HCT116 (cell line): ENCODE data around the gene ARHGAP45. TPM values are rescaled to one million over a fixed set of nuclear protein-coding genes. Genes with fewer than 3 reads are reported as not detected.

Experiments used
- ATAC-seq: fragments of 200-7000 bp; cut with Tn5 transposase; 2 replicates; pipeline ENCODE4 v1.9.1; 2020; ENCODE audit warnings: mild to moderate bottlenecking, moderate library complexity
- BruUV-seq: library from RNA; stranded (reverse); fragments of 400-500 nt; replicated peaks from 2 replicates; lab custom pipeline; 2021; lab: Mats Ljungman, UMichigan
- CTCF ChIA-PET: fragments of 300-600 bp; sonication (Branson Sonifier 250); formaldehyde crosslinking; loops from one replicate; lab custom pipeline; 2021; ENCODE audit warnings: antibody characterized with exemption; lab: Charles Lee
- POLR2A ChIA-PET: fragments of 300-600, 350-600 bp; sonication (Branson Sonifier 250); formaldehyde crosslinking; loops from one replicate; lab custom pipeline; 2021; ENCODE audit warnings: antibody characterized with exemption; lab: Charles Lee
- RAD21 ChIA-PET, 2 experiments: fragments of 300-600 bp; sonication (Branson Sonifier 250); formaldehyde crosslinking; loops; one replicate each; lab custom pipeline; 2023; ENCODE audit warnings: low total read pairs in 2 of 2; ENCODE audit not compliant: uncharacterized antibody in 2 of 2, unreplicated experiment in 2 of 2, low non-redundant PET in 1 of 2; lab: Charles Lee
- DNase-seq: peaks from one replicate; pipeline ENCODE4 v3.0.0-alpha.2; 2010; ENCODE audit warnings: low read depth, low spot score
- H2AFZ ChIP-seq: fragments of 200-600 bp; shearing (Covaris generic), sonication (generic); 2 replicates; pipeline ENCODE4 v1.6.1; 2017; ENCODE audit warnings: low read depth, mixed run types, mixed read lengths, antibody characterized with exemption, low read length; ENCODE audit not compliant: poor library complexity, severe bottlenecking
- H3K27ac ChIP-seq: 2 replicates; pipeline ENCODE4 v1.5.1; 2012; ENCODE audit warnings: low read depth, low read length
- H3K27me3 ChIP-seq: fragments of 200-600 bp; sonication (generic); 2 replicates; pipeline ENCODE4 v1.6.1; 2016; ENCODE audit warnings: mixed run types, low read length, mixed read lengths; ENCODE audit not compliant: insufficient read depth
- H3K36me3 ChIP-seq, 2 experiments: fragments of 200-500 bp in 1 of 2; fragments of 200-600 bp in 1 of 2; sonication (Bioruptor generic) in 1 of 2; sonication (generic) in 1 of 2; 2 replicates each; pipeline versions ENCODE4 v1.5.1 to v1.6.1; 2014 to 2016; ENCODE audit warnings: low read length in 2 of 2, inconsistent platforms in 1 of 2, mixed read lengths in 1 of 2, mixed run types in 1 of 2; ENCODE audit not compliant: insufficient read depth in 2 of 2, control insufficient read depth in 1 of 2
- H3K4me1 ChIP-seq, 2 experiments: fragments of 200-600 bp in 1 of 2; sonication (generic) in 1 of 2; 2 replicates each; pipeline versions ENCODE4 v1.5.1 to v1.6.1; 2012 to 2017; ENCODE audit warnings: low read length in 2 of 2, inconsistent platforms in 1 of 2, mild to moderate bottlenecking in 1 of 2, mixed read lengths in 1 of 2, mixed run types in 1 of 2, moderate library complexity in 1 of 2; ENCODE audit not compliant: insufficient read depth in 2 of 2, control insufficient read depth in 1 of 2
- H3K4me2 ChIP-seq: fragments of 200-600 bp; sonication (generic); 2 replicates; pipeline ENCODE4 v1.6.1; 2017; ENCODE audit warnings: mixed run types, low read length, mixed read lengths
- H3K4me3 ChIP-seq, 2 experiments: fragments of 200-600 bp in 1 of 2; sonication (generic) in 1 of 2; replicated peaks in 1 of 2; 2 replicates each; pipeline ENCODE4 v1.5.1; 2011 to 2016; ENCODE audit warnings: low read length in 2 of 2, control low read depth in 1 of 2, low read depth in 1 of 2, mild to moderate bottlenecking in 1 of 2, mixed read lengths in 1 of 2, mixed run types in 1 of 2
- H3K79me2 ChIP-seq: fragments of 200-600 bp; sonication (generic); 2 replicates; pipeline ENCODE4 v1.6.1; 2017; ENCODE audit warnings: mild to moderate bottlenecking, mixed run types, low read length, moderate library complexity, mixed read lengths; ENCODE audit not compliant: insufficient read depth
- H3K9ac ChIP-seq: fragments of 200-600 bp; sonication (generic); 2 replicates; pipeline ENCODE4 v1.6.1; 2016; ENCODE audit warnings: low read length, mixed read lengths
- H3K9me2 ChIP-seq: fragments of 200-600 bp; sonication (generic), shearing (Covaris generic); 2 replicates; pipeline ENCODE4 v1.6.1; 2017; ENCODE audit warnings: mixed run types, mild to moderate bottlenecking, moderate library complexity; ENCODE audit not compliant: insufficient read depth
- H3K9me3 ChIP-seq, 2 experiments: fragments of 200-500 bp in 1 of 2; fragments of 200-600 bp in 1 of 2; sonication (Bioruptor generic) in 1 of 2; sonication (generic) in 1 of 2; 2 replicates each; pipeline ENCODE4 v1.6.1; 2014 to 2017; ENCODE audit warnings: low read length in 2 of 2, mixed read lengths in 2 of 2, inconsistent platforms in 1 of 2, low read depth in 1 of 2, mild to moderate bottlenecking in 1 of 2, mixed run types in 1 of 2, moderate library complexity in 1 of 2; ENCODE audit not compliant: control insufficient read depth in 1 of 2, insufficient read depth in 1 of 2
- H4K20me1 ChIP-seq: fragments of 200-600 bp; sonication (generic), shearing (Covaris generic); 2 replicates; pipeline ENCODE4 v1.6.1; 2017; ENCODE audit warnings: mixed run types, mild to moderate bottlenecking, moderate library complexity; ENCODE audit not compliant: insufficient read depth
- ATF3 ChIP-seq: IDR thresholded peaks from 2 replicates; pipeline ENCODE4 v1.6.1; 2012
- CEBPB ChIP-seq: IDR thresholded peaks from 2 replicates; pipeline ENCODE4 v1.6.1; 2012; ENCODE audit warnings: low read depth
- CTCF ChIP-seq, 3 experiments: fragments of 200-600 bp in 1 of 3; sonication (generic) in 1 of 3; IDR thresholded peaks in 2 of 3; conservative IDR thresholded peaks in 1 of 3; 2 replicates each; pipeline ENCODE4 v1.5.1; 2012 to 2017; ENCODE audit warnings: low read depth in 2 of 3, low read length in 2 of 3, antibody characterized with exemption in 1 of 3, borderline replicate concordance in 1 of 3, control low read depth in 1 of 3, mild to moderate bottlenecking in 1 of 3, mixed read lengths in 1 of 3, mixed run types in 1 of 3, moderate library complexity in 1 of 3; ENCODE audit not compliant: insufficient read depth in 1 of 3
- EGR1 ChIP-seq: IDR thresholded peaks from 2 replicates; pipeline ENCODE4 v1.6.1; 2012; ENCODE audit warnings: low read depth
- EZH2 ChIP-seq: fragments of 200-600 bp; sonication (generic); IDR thresholded peaks from 2 replicates; pipeline ENCODE4 v1.6.1; 2017; ENCODE audit warnings: antibody characterized with exemption, mixed run types
- FOSL1 ChIP-seq: IDR thresholded peaks from 2 replicates; pipeline ENCODE4 v1.6.1; 2012; ENCODE audit warnings: low read depth
- MAX ChIP-seq: IDR thresholded peaks from 2 replicates; pipeline ENCODE4 v1.6.1; 2012
- POLR2AphosphoS5 ChIP-seq: IDR thresholded peaks from 2 replicates; pipeline ENCODE4 v1.6.1; 2011; ENCODE audit warnings: mild to moderate bottlenecking, low read depth, low read length, moderate library complexity
- RAD21 ChIP-seq: IDR thresholded peaks from 2 replicates; pipeline ENCODE4 v1.6.1; 2012; ENCODE audit warnings: low read depth, mild to moderate bottlenecking
- SIN3A ChIP-seq: IDR thresholded peaks from 2 replicates; pipeline ENCODE4 v1.6.1; 2012; ENCODE audit warnings: low read depth
- SRF ChIP-seq: IDR thresholded peaks from 2 replicates; pipeline ENCODE4 v1.6.1; 2012; ENCODE audit warnings: low read depth
- YY1 ChIP-seq: IDR thresholded peaks from 2 replicates; pipeline ENCODE4 v1.6.1; 2011; ENCODE audit warnings: low read length, low read depth, moderate library complexity, mild to moderate bottlenecking; ENCODE audit not compliant: insufficient replicate concordance; ENCODE audit errors: extremely low read depth
- ZBTB33 ChIP-seq: IDR thresholded peaks from 2 replicates; pipeline ENCODE4 v1.6.1; 2011; ENCODE audit warnings: mild to moderate bottlenecking, low read length, moderate library complexity; ENCODE audit not compliant: insufficient replicate concordance; ENCODE audit errors: extremely low read depth
- ZFX ChIP-seq: fragments of 450-650 bp; IDR thresholded peaks from 2 replicates; pipeline ENCODE4 v1.6.1; 2017
- ZNF274 ChIP-seq: fragments of 200-500 bp; sonication (Bioruptor generic); IDR thresholded peaks from 2 replicates; pipeline ENCODE4 v1.6.1; 2014; ENCODE audit warnings: mild to moderate bottlenecking, low read depth, low read length, inconsistent platforms
- intact Hi-C: fragments of 100-400 bp; cut with micrococcal nuclease; formaldehyde crosslinking; loops from 2 replicates; pipeline ENCODE4 v1.10.0; 2022
- total RNA-seq: library from RNA; stranded (reverse); gene quantifications from one replicate; pipeline ENCODE4 v1.2.1, GENCODE V29; 2021; ENCODE audit not compliant: unreplicated experiment

The ARHGAP45 gene
- total RNA-seq, 1 experiment from 2014 or later, result 30.4 TPM

GRCh38 chr19:1087813-1088415 is 20.9 kb downstream of the ARHGAP45 start:
- RAD21 ChIA-PET, result no interaction called here
- BruUV-seq, result TSS peak; percentile 25
- peak overlapping the region; percentile 10; the same call in 1 of the 2 replicates for H3K27ac ChIP-seq
- peaks cover 0 to 3% of the 10 kb centered on the region in 2 experiments; a peak in 2 of 4 replicates for H3K4me1 ChIP-seq
- intact Hi-C loops, result no loop called here
- POLR2A ChIA-PET, result no interaction called here
- H3K9me3 ChIP-seq, result no peaks in the 10 kb centered on the region
- H3K4me3 ChIP-seq, result no peak overlapping the region
- no peaks in the 10 kb centered on the region for H4K20me1 ChIP-seq
- no peaks in the 10 kb centered on the region for H3K9me2 ChIP-seq
- DNase-seq (no peak), ATAC-seq (0 out of 2 replicates have a peak, but pooled peaks have one; percentile 10)
- TF ChIP-seq POLR2AphosphoS5 (peak; percentile 34), EZH2 (no peak)
- H3K36me3 ChIP-seq, result peaks cover 18 to 39% of the 10 kb centered on the region in 2 experiments; a peak in 3 of 4 replicates
- CTCF ChIA-PET, result no interaction called here
- no peak overlapping the region for H2AFZ ChIP-seq
- H3K79me2 ChIP-seq, result peaks cover 24% of the 10 kb centered on the region
- no peak overlapping the region for H3K4me2 ChIP-seq
- no peak overlapping the region for H3K9ac ChIP-seq
- H3K27me3 ChIP-seq, result no peaks in the 10 kb centered on the region

GRCh38 chr19:1088416-1089010 is 21.5 kb downstream of the ARHGAP45 start:
- H3K4me2 ChIP-seq, result no peak overlapping the region
- no peak for ATAC-seq
- CTCF ChIA-PET, result no interaction called here
- H3K9me2 ChIP-seq, result no peaks in the 10 kb centered on the region
- no peak overlapping the region for H2AFZ ChIP-seq
- H3K27me3 ChIP-seq, result no peaks in the 10 kb centered on the region
- no peak overlapping the region for H3K4me3 ChIP-seq
- intact Hi-C loops, result no loop called here
- H3K9ac ChIP-seq, result no peak overlapping the region
- H3K79me2 ChIP-seq, result peaks cover 30% of the 10 kb centered on the region
- H3K27ac ChIP-seq, result peak overlapping the region; percentile 10; the same call in 1 of the 2 replicates
- POLR2A ChIA-PET, result interaction anchor here (1.1 kb wide), 1 partner anchor 24 kb away, joined by 3 read pairs; no protein-coding TSS in a partner anchor
- peaks cover 22 to 45% of the 10 kb centered on the region in 2 experiments; a peak in 3 of 4 replicates for H3K36me3 ChIP-seq
- no peaks in the 10 kb centered on the region for H4K20me1 ChIP-seq
- no TSS peak for BruUV-seq
- H3K4me1 ChIP-seq, result peaks cover under 1 to 2% of the 10 kb centered on the region in 2 experiments; a peak in 2 of 4 replicates
- H3K9me3 ChIP-seq, result no peaks in the 10 kb centered on the region
- no peak for DNase-seq
- RAD21 ChIA-PET, result no interaction called here
- TF ChIP-seq MAX (no peak), ZNF274 (no peak), ZBTB33 (no peak), FOSL1 (no peak), EGR1 (no peak), ATF3 (no peak), YY1 (no peak), CEBPB (no peak), RAD21 (no peak), ZFX (no peak), CTCF (IDR thresholded peaks at IDR 0.05 in 2 of 3, conservative IDR thresholded peaks at IDR 0.05 in 1 of 3; ENCODE audit: borderline replicate concordance in 1 of 3, insufficient read depth in 1 of 3, low read depth in 2 of 3, low read length in 2 of 3) (no peak), SIN3A (no peak), SRF (no peak)
